A549 treated with ZK216348 at 1 μM for 4 hours (cell line): ENCODE results near the gene MME. TPM values are rescaled to one million over a fixed set of nuclear protein-coding genes. Genes with fewer than 3 reads are reported as not detected.

Experiments
- total RNA-seq: library from RNA; stranded (reverse); fragments of 200-300 nt; extraction: Qiagen RNA extraction; gene quantifications from 5 replicates; pipeline ENCODE4 v1.2.3, GENCODE V29; 2022; ENCODE audit warnings: low read depth

The MME gene
- not detected in 5 replicates for total RNA-seq

GRCh38 chr3:155079746-155080487 is at the start of gene MME:
TSS of gene MME (plus strand) at chr3:155080319. CDS start at chr3:155084168, 3,849 bp downstream.

Other genes with a start within 250 kb of the MME start
- gene STRIT1, start 213.4 kb downstream of the MME start, total RNA-seq, result not detected in 5 replicates